OCI-M2 (cell line): ENCODE data around the gene USP40.

Experiments
- DNase-seq: peaks from one replicate; lab custom pipeline; 2025; ENCODE audit not compliant: unreplicated experiment; lab: John Stamatoyannopoulos, UW

Gene USP40

GRCh38 chr2:233498126-233498525 lies 68.5 kb downstream of the USP40 start:
- DNase-seq: no peak

GRCh38 chr2:233497692-233498091 lies 68.9 kb downstream of the USP40 start:
- DNase-seq: no peak

- no peak for DNase-seq
Observed at GRCh38 chr2:233495503-233496496, 70.8 kb downstream of the USP40 start.

- no peak for DNase-seq
Observed at GRCh38 chr2:233492751-233493150, 73.8 kb downstream of the USP40 start.

GRCh38 chr2:233492078-233492477 lies 74.5 kb downstream of the USP40 start:
- DNase-seq: no peak

GRCh38 chr2:233491326-233491725 lies 75.3 kb downstream of the USP40 start:
- DNase-seq: no peak

- DNase-seq: no peak
Observed at GRCh38 chr2:233490831-233491230, 75.8 kb downstream of the USP40 start.

GRCh38 chr2:233489666-233490065 lies 76.9 kb downstream of the USP40 start:
- no peak for DNase-seq

- DNase-seq: no peak
Observed at GRCh38 chr2:233489143-233489542, 77.4 kb downstream of the USP40 start.

GRCh38 chr2:233487748-233488345 lies 78.7 kb downstream of the USP40 start:
- DNase-seq: no peak

GRCh38 chr2:233486778-233487552 lies 79.6 kb downstream of the USP40 start:
- DNase-seq: no peak

- DNase-seq: no peak
Observed at GRCh38 chr2:233486357-233486756, 80.2 kb downstream of the USP40 start.

- DNase-seq: no peak
Observed at GRCh38 chr2:233485726-233486125, 80.9 kb downstream of the USP40 start.

GRCh38 chr2:233482616-233483015 lies 84.0 kb downstream of the USP40 start:
- no peak for DNase-seq

- no peak for DNase-seq
Observed at GRCh38 chr2:233481368-233482142, 85.0 kb downstream of the USP40 start.

- DNase-seq: no peak
Observed at GRCh38 chr2:233480490-233481202, 85.9 kb downstream of the USP40 start.

GRCh38 chr2:233479616-233480489 lies 86.7 kb downstream of the USP40 start:
- no peak for DNase-seq

GRCh38 chr2:233477548-233478433 lies 88.8 kb downstream of the USP40 start:
- no peak for DNase-seq
